AG10803 (cell line): Measurements from ENCODE around the gene B4GALNT4.
"Not testable (repeated sequence)": the region's sequence is repeated elsewhere in the genome, so short reads cannot be mapped to it uniquely, and the experiment has no call there.

Experiments
- DNase-seq: peaks from one replicate; pipeline ENCODE4 v3.0.0; 2010; ENCODE audit warnings: low read depth
- H3K4me3 ChIP-seq: 2 replicates; pipeline ENCODE4 v1.5.1; 2011; ENCODE audit warnings: mild to moderate bottlenecking, low read length, control low read depth
- CTCF ChIP-seq: conservative IDR thresholded peaks from 2 replicates; pipeline ENCODE4 v1.5.1; 2011; ENCODE audit warnings: mild to moderate bottlenecking, low read length, control low read depth, inconsistent platforms

Gene B4GALNT4

GRCh38 chr11:406796-407650 lies 37.7 kb downstream of the B4GALNT4 start:
- TF ChIP-seq CTCF: no peak
- H3K4me3 ChIP-seq: peak overlapping the region; percentile 66
- DNase-seq: peak; percentile 75

- no peak for DNase-seq
- no peak for TF ChIP-seq CTCF
- no peak overlapping the region for H3K4me3 ChIP-seq
Observed at GRCh38 chr11:407651-408123, 38.4 kb downstream of the B4GALNT4 start.

- no peak for DNase-seq
- no peak for TF ChIP-seq CTCF
- no peak overlapping the region for H3K4me3 ChIP-seq
Observed at GRCh38 chr11:408154-409007, 39.1 kb downstream of the B4GALNT4 start.

- H3K4me3 ChIP-seq: no peak overlapping the region
- DNase-seq: no peak
- no peak for TF ChIP-seq CTCF
Observed at GRCh38 chr11:409008-409599, 39.8 kb downstream of the B4GALNT4 start.

- TF ChIP-seq CTCF: no peak
- no peak for DNase-seq
- H3K4me3 ChIP-seq: no peak overlapping the region
Observed at GRCh38 chr11:409600-410483, 40.5 kb downstream of the B4GALNT4 start.

GRCh38 chr11:410711-411110 lies 41.4 kb downstream of the B4GALNT4 start:
- not testable (repeated sequence) for DNase-seq, H3K4me3 ChIP-seq

GRCh38 chr11:411520-411919 lies 42.2 kb downstream of the B4GALNT4 start:
- DNase-seq, H3K4me3 ChIP-seq: not testable (repeated sequence)
